Common myeloid progenitor, CD34-positive (primary cell): ENCODE results near the gene ACTBL2. TPM values are rescaled to one million over a fixed set of nuclear protein-coding genes. Genes with fewer than 3 reads are reported as not detected.
"Not testable (repeated sequence)": the region's sequence is repeated elsewhere in the genome, so short reads cannot be mapped to it uniquely, and the experiment has no call there.

Experiments used
- CTCF ChIA-PET: fragments of 350-600 bp; sonication (Branson Sonifier 250); formaldehyde crosslinking; loops from one replicate; lab custom pipeline; 2021; ENCODE audit warnings: antibody characterized with exemption; lab: Charles Lee
- POLR2A ChIA-PET: fragments of 350-600 bp; sonication (Branson Sonifier 250); formaldehyde crosslinking; loops from one replicate; lab custom pipeline; 2021; ENCODE audit warnings: antibody characterized with exemption; lab: Charles Lee
- DNase-seq, 3 donors: peaks; one replicate each; pipeline versions ENCODE4 v3.0.0 to v3.0.0-alpha.2; 2013
- H3K27ac ChIP-seq, 2 experiments: 1 replicate in 1 of 2; 2 replicates in 1 of 2; pipeline ENCODE4 v1.7.0; 2013; ENCODE audit warnings: inconsistent platforms in 2 of 2, low read length in 2 of 2, mild to moderate bottlenecking in 2 of 2, low read depth in 1 of 2, moderate library complexity in 1 of 2; ENCODE audit not compliant: severe bottlenecking in 2 of 2, insufficient read depth in 1 of 2, poor library complexity in 1 of 2
- H3K27me3 ChIP-seq, 5 experiments: replicated peaks in 2 of 5; 1 replicate in 3 of 5; 2 replicates in 2 of 5; pipeline versions ENCODE4 v1.6.1 to v1.7.0; 2013; ENCODE audit warnings: low read length in 4 of 5, mild to moderate bottlenecking in 2 of 5, moderate library complexity in 2 of 5, inconsistent platforms in 1 of 5; ENCODE audit not compliant: insufficient read depth in 5 of 5, control insufficient read depth in 4 of 5
- H3K36me3 ChIP-seq, 4 experiments: 1 replicate in 2 of 4; 2 replicates in 2 of 4; pipeline versions ENCODE4 v1.6.1 to v1.7.0; 2013; ENCODE audit warnings: low read length in 3 of 4, control low read depth in 1 of 4, mild to moderate bottlenecking in 1 of 4; ENCODE audit not compliant: control insufficient read depth in 4 of 4, insufficient read depth in 4 of 4
- H3K4me1 ChIP-seq, 4 experiments: 1 replicate in 3 of 4; 2 replicates in 1 of 4; pipeline versions ENCODE4 v1.6.1 to v1.7.1; 2013; ENCODE audit warnings: low read length in 3 of 4, mild to moderate bottlenecking in 3 of 4, control low read depth in 1 of 4, inconsistent platforms in 1 of 4, moderate library complexity in 1 of 4; ENCODE audit not compliant: control insufficient read depth in 4 of 4, insufficient read depth in 4 of 4; ENCODE audit errors: control extremely low read depth in 1 of 4
- H3K4me3 ChIP-seq, 7 experiments: 1 replicate in 4 of 7; 2 replicates in 3 of 7; pipeline versions ENCODE4 v1.5.1 to v1.7.0; 2013; ENCODE audit warnings: mild to moderate bottlenecking in 7 of 7, low read length in 6 of 7, moderate library complexity in 6 of 7, inconsistent platforms in 2 of 7, low read depth in 2 of 7, control low read depth in 1 of 7; ENCODE audit not compliant: insufficient read depth in 4 of 7, control insufficient read depth in 1 of 7; ENCODE audit errors: extremely low read depth in 1 of 7
- H3K9me3 ChIP-seq, 5 experiments: 1 replicate in 4 of 5; 2 replicates in 1 of 5; pipeline versions ENCODE4 v1.6.1 to v1.7.1; 2013; ENCODE audit warnings: low read length in 4 of 5, mild to moderate bottlenecking in 2 of 5, inconsistent platforms in 1 of 5, low read depth in 1 of 5, moderate library complexity in 1 of 5; ENCODE audit not compliant: control insufficient read depth in 4 of 5, insufficient read depth in 2 of 5; ENCODE audit errors: control extremely low read depth in 1 of 5
- WGBS: methylation state at CpG from one replicate; pipeline ENCODE4 v1.1.5; 2013; ENCODE audit not compliant: insufficient coverage; 5-methylcytosine and 5-hydroxymethylcytosine counted together
- polyA plus RNA-seq: library from polyadenylated mRNA; unstranded; fragments of 120-200 nt; gene quantifications from one replicate; pipeline ENCODE4 v1.2.1, GENCODE V29; 2013

The ACTBL2 gene
- polyA plus RNA-seq = not detected

- Histone ChIP-seq H3K36me3 (no peaks in the 10 kb centered on the region), H3K27ac (no peak within 1 kb of the TSS), H3K4me3 (no peak within 1 kb of the TSS), H3K4me1 (peaks cover 0 to under 1% (median under 1%) of the 10 kb centered on the region in 4 experiments), H3K9me3 (no peaks in the 10 kb centered on the region), H3K27me3 (no peaks in the 10 kb centered on the region)
- no peak for DNase-seq
- CTCF ChIA-PET = no interaction called here
- POLR2A ChIA-PET = no interaction called here
- 100% methylated on average over 1 of the region's 5 CpGs for WGBS
These were observed at the start of gene ACTBL2 for GRCh38 chr5:57482671-57483106. Gene ACTBL2 (minus strand): TSS chr5:57482811. CDS start chr5:57482707, 104 bp downstream.

- no peaks in the 10 kb centered on the region for H3K4me1 ChIP-seq
- ChIA-PET CTCF (no interaction called here), POLR2A (no interaction called here)
- no peak overlapping the region for H3K4me3 ChIP-seq
- H3K9me3 ChIP-seq = no peaks in the 10 kb centered on the region
- H3K27ac ChIP-seq = no peak overlapping the region
- no peak for DNase-seq
- no peaks in the 10 kb centered on the region for H3K27me3 ChIP-seq
- no CpG with 5 or more reads among the region's 1 CpG for WGBS
- H3K36me3 ChIP-seq = no peaks in the 10 kb centered on the region
These were observed 48.7 kb upstream of the ACTBL2 start for GRCh38 chr5:57531333-57531732.

GRCh38 chr5:57529864-57530263 is 47.3 kb upstream of the ACTBL2 start:
- no peak for DNase-seq
- 100% methylated on average over 1 of the region's 4 CpGs for WGBS
- Histone ChIP-seq H3K9me3 (no peaks in the 10 kb centered on the region), H3K4me1 (no peaks in the 10 kb centered on the region), H3K36me3 (no peaks in the 10 kb centered on the region), H3K27me3 (no peaks in the 10 kb centered on the region), H3K4me3 (no peak overlapping the region), H3K27ac (no peak overlapping the region)
- CTCF ChIA-PET = no interaction called here
- POLR2A ChIA-PET = no interaction called here

- WGBS = no CpG with 5 or more reads among the region's 4 CpGs
- H3K4me1 ChIP-seq = no peaks in the 10 kb centered on the region
- H3K4me3 ChIP-seq = no peak overlapping the region
- H3K36me3 ChIP-seq = no peaks in the 10 kb centered on the region
- H3K27me3 ChIP-seq = no peaks in the 10 kb centered on the region
- no peak overlapping the region for H3K27ac ChIP-seq
- ChIA-PET CTCF (no interaction called here), POLR2A (no interaction called here)
- no peak for DNase-seq
- H3K9me3 ChIP-seq = no peaks in the 10 kb centered on the region
These were observed 45.3 kb upstream of the ACTBL2 start for GRCh38 chr5:57527870-57528269.

- Histone ChIP-seq H3K4me3 (no peak overlapping the region), H3K27me3 (no peaks in the 10 kb centered on the region), H3K9me3 (peaks cover 0 to 10% (median under 1%) of the 10 kb centered on the region in 5 experiments), H3K27ac (no peak overlapping the region), H3K4me1 (no peaks in the 10 kb centered on the region), H3K36me3 (no peaks in the 10 kb centered on the region)
- CTCF ChIA-PET = no interaction called here
- POLR2A ChIA-PET = no interaction called here
- DNase-seq = no peak
- WGBS = 94% methylated on average over 4 of the region's 6 CpGs
These were observed 41.9 kb upstream of the ACTBL2 start for GRCh38 chr5:57524348-57525060.

GRCh38 chr5:57522477-57522876 is 39.9 kb upstream of the ACTBL2 start:
- POLR2A ChIA-PET, DNase-seq: not testable (repeated sequence)

GRCh38 chr5:57518415-57518814 is 35.8 kb upstream of the ACTBL2 start:
- H3K4me1 ChIP-seq, H3K27me3 ChIP-seq, H3K27ac ChIP-seq, H3K36me3 ChIP-seq, DNase-seq, POLR2A ChIA-PET, H3K4me3 ChIP-seq, CTCF ChIA-PET: not testable (repeated sequence)
- peaks cover 0 to 15% (median 7%) of the 10 kb centered on the region in 5 experiments for H3K9me3 ChIP-seq
- WGBS = 91% methylated on average over 14 of the region's 17 CpGs

More at GRCh38 chr5:57522477-57522876, 39.9 kb upstream of the ACTBL2 start:
- peaks cover 0 to 15% (median 7%) of the 10 kb centered on the region in 5 experiments for H3K9me3 ChIP-seq
- H3K36me3 ChIP-seq, H3K27ac ChIP-seq, H3K4me1 ChIP-seq, CTCF ChIA-PET, H3K27me3 ChIP-seq, H3K4me3 ChIP-seq: not testable (repeated sequence)
- WGBS = 96% methylated on average over 4 of the region's 4 CpGs
